Stimulated activated naive B cell treated with anti-CD40 and anti-IgM and Interleukin-4, amounts not matched to agents 10 μg/mL and 1 μg/mL and 100 μg/mL, for 72 hours (primary cell): Measurements from ENCODE around the gene ABCA3.
A peak's percentile ranks its signal among the peaks of the same experiment; 100 is the strongest.

ENCODE experiments used
- ATAC-seq, 2 donors: fragments of 150-1000 bp; cut with Tn5 transposase; replicated peaks; 2 replicates each; pipeline ENCODE4 v1.10.0; 2021; ENCODE audit warnings: moderate library complexity in 1 of 2
- DNase-seq: peaks from one replicate; pipeline ENCODE4 v3.0.0; 2021
- H3K27ac Mint-ChIP-seq: one replicate; pipeline ENCODE4 v1.8.0; 2022; ENCODE audit warnings: mild to moderate bottlenecking, mixed read lengths
- H3K27me3 Mint-ChIP-seq, 2 donors: one replicate each; pipeline ENCODE4 v1.8.0; 2022; ENCODE audit warnings: mixed read lengths in 2 of 2
- H3K36me3 Mint-ChIP-seq, 2 donors: one replicate each; pipeline ENCODE4 v1.8.0; 2022; ENCODE audit warnings: mixed read lengths in 2 of 2, mild to moderate bottlenecking in 1 of 2
- H3K4me1 Mint-ChIP-seq, 2 donors: one replicate each; pipeline ENCODE4 v1.8.0; 2022; ENCODE audit warnings: mixed read lengths in 2 of 2, mild to moderate bottlenecking in 1 of 2
- H3K4me3 Mint-ChIP-seq, 2 donors: one replicate each; pipeline ENCODE4 v1.8.0; 2022; ENCODE audit warnings: mild to moderate bottlenecking in 2 of 2, mixed read lengths in 2 of 2, moderate library complexity in 1 of 2
- H3K9me3 Mint-ChIP-seq, 2 donors: one replicate each; pipeline ENCODE4 v1.8.0; 2022; ENCODE audit warnings: mixed read lengths in 2 of 2, mild to moderate bottlenecking in 1 of 2

ABCA3 gene

GRCh38 chr16:2317231-2318020 is 23.1 kb downstream of the ABCA3 start:
- peaks cover 0 to 8% of the 10 kb centered on the region in 2 donors for H3K27me3 Mint-ChIP-seq
- ATAC-seq: no peak
- no peak overlapping the region for H3K4me3 Mint-ChIP-seq
- DNase-seq: no peak
- no peaks in the 10 kb centered on the region for H3K9me3 Mint-ChIP-seq
- H3K27ac Mint-ChIP-seq: no peak overlapping the region
- H3K4me1 Mint-ChIP-seq: no peaks in the 10 kb centered on the region
- H3K36me3 Mint-ChIP-seq: peaks cover 2 to 10% of the 10 kb centered on the region in 2 donors

GRCh38 chr16:2308089-2308962 is 32.2 kb downstream of the ABCA3 start:
- H3K27ac Mint-ChIP-seq: no peak overlapping the region
- no peaks in the 10 kb centered on the region for H3K36me3 Mint-ChIP-seq
- no peaks in the 10 kb centered on the region for H3K4me1 Mint-ChIP-seq
- H3K27me3 Mint-ChIP-seq: peaks cover 4 to 7% of the 10 kb centered on the region in 2 donors
- no peak overlapping the region for H3K4me3 Mint-ChIP-seq
- ATAC-seq (no peak), DNase-seq (no peak)
- H3K9me3 Mint-ChIP-seq: no peaks in the 10 kb centered on the region

- DNase-seq (no peak), ATAC-seq (no peak)
- peaks cover 0 to 3% of the 10 kb centered on the region in 2 donors for H3K36me3 Mint-ChIP-seq
- H3K4me3 Mint-ChIP-seq: no peak overlapping the region
- no peaks in the 10 kb centered on the region for H3K4me1 Mint-ChIP-seq
- H3K9me3 Mint-ChIP-seq: no peaks in the 10 kb centered on the region
- H3K27ac Mint-ChIP-seq: no peak overlapping the region
- H3K27me3 Mint-ChIP-seq: peaks cover 0 to 4% of the 10 kb centered on the region in 2 donors
These were observed 40.7 kb downstream of the ABCA3 start for GRCh38 chr16:2299915-2300192.

GRCh38 chr16:2299121-2299914 is 41.2 kb downstream of the ABCA3 start:
- Mint-ChIP-seq H3K27ac (no peak overlapping the region), H3K4me1 (no peaks in the 10 kb centered on the region), H3K4me3 (no peak overlapping the region), H3K36me3 (peaks cover 0 to 3% of the 10 kb centered on the region in 2 donors), H3K27me3 (peaks cover 0 to 4% of the 10 kb centered on the region in 2 donors), H3K9me3 (no peaks in the 10 kb centered on the region)
- DNase-seq (no peak), ATAC-seq (no peak)

GRCh38 chr16:2298621-2299020 is 41.9 kb downstream of the ABCA3 start:
- H3K27me3 Mint-ChIP-seq: peaks cover 0 to 4% of the 10 kb centered on the region in 2 donors
- H3K27ac Mint-ChIP-seq: no peak overlapping the region
- no peaks in the 10 kb centered on the region for H3K4me1 Mint-ChIP-seq
- no peak overlapping the region for H3K4me3 Mint-ChIP-seq
- no peaks in the 10 kb centered on the region for H3K9me3 Mint-ChIP-seq
- ATAC-seq (no peak), DNase-seq (no peak)
- peaks cover 0 to 3% of the 10 kb centered on the region in 2 donors for H3K36me3 Mint-ChIP-seq

- peaks cover 0 to 3% of the 10 kb centered on the region in 2 donors for H3K36me3 Mint-ChIP-seq
- no peak for DNase-seq
- no peaks in the 10 kb centered on the region for H3K9me3 Mint-ChIP-seq
- H3K4me3 Mint-ChIP-seq: no peak overlapping the region
- H3K27me3 Mint-ChIP-seq: peaks cover 0 to 4% of the 10 kb centered on the region in 2 donors
- no peak for ATAC-seq
- H3K27ac Mint-ChIP-seq: no peak overlapping the region
- H3K4me1 Mint-ChIP-seq: no peaks in the 10 kb centered on the region
These were observed 43.0 kb downstream of the ABCA3 start for GRCh38 chr16:2297506-2297860.

GRCh38 chr16:2296661-2297505 is 43.6 kb downstream of the ABCA3 start:
- Mint-ChIP-seq H3K9me3 (no peaks in the 10 kb centered on the region), H3K27ac (no peak overlapping the region), H3K4me3 (no peak overlapping the region), H3K36me3 (peaks cover 0 to 3% of the 10 kb centered on the region in 2 donors), H3K27me3 (peaks cover 0 to 4% of the 10 kb centered on the region in 2 donors), H3K4me1 (no peaks in the 10 kb centered on the region)
- DNase-seq (no peak), ATAC-seq (no peak)

- Mint-ChIP-seq H3K4me1 (no peaks in the 10 kb centered on the region), H3K27ac (no peak overlapping the region), H3K27me3 (peaks cover 0 to 4% of the 10 kb centered on the region in 2 donors), H3K9me3 (no peaks in the 10 kb centered on the region), H3K36me3 (peaks cover under 1 to 3% of the 10 kb centered on the region in 2 donors), H3K4me3 (no peak overlapping the region)
- peak; percentile 83 to 91 for ATAC-seq
- DNase-seq: peak; percentile 33
These were observed 45.3 kb downstream of the ABCA3 start for GRCh38 chr16:2295056-2295798.

- no peak overlapping the region for H3K27ac Mint-ChIP-seq
- H3K9me3 Mint-ChIP-seq: no peaks in the 10 kb centered on the region
- peaks cover 3% of the 10 kb centered on the region in 2 donors for H3K36me3 Mint-ChIP-seq
- DNase-seq (no peak), ATAC-seq (no peak)
- H3K27me3 Mint-ChIP-seq: no peaks in the 10 kb centered on the region
- H3K4me1 Mint-ChIP-seq: no peaks in the 10 kb centered on the region
- no peak overlapping the region for H3K4me3 Mint-ChIP-seq
These were observed 48.3 kb downstream of the ABCA3 start for GRCh38 chr16:2292221-2292620.

GRCh38 chr16:2289282-2289681 is 51.2 kb downstream of the ABCA3 start:
- Mint-ChIP-seq H3K9me3 (no peaks in the 10 kb centered on the region), H3K27me3 (no peaks in the 10 kb centered on the region), H3K36me3 (peaks cover 0 to 6% of the 10 kb centered on the region in 2 donors), H3K4me1 (no peaks in the 10 kb centered on the region), H3K27ac (no peak overlapping the region), H3K4me3 (no peak overlapping the region)
- ATAC-seq (no peak), DNase-seq (no peak)

- no peaks in the 10 kb centered on the region for H3K4me1 Mint-ChIP-seq
- no peak for ATAC-seq
- no peak for DNase-seq
- no peak overlapping the region for H3K27ac Mint-ChIP-seq
- H3K27me3 Mint-ChIP-seq: peaks cover 0 to 3% of the 10 kb centered on the region in 2 donors
- H3K4me3 Mint-ChIP-seq: no peak overlapping the region
- no peaks in the 10 kb centered on the region for H3K9me3 Mint-ChIP-seq
- H3K36me3 Mint-ChIP-seq: peaks cover 0 to 8% of the 10 kb centered on the region in 2 donors
These were observed 51.8 kb downstream of the ABCA3 start for GRCh38 chr16:2288726-2289125.

- peak overlapping the region; percentile 69 for H3K27ac Mint-ChIP-seq
- no peak for DNase-seq
- ATAC-seq: no peak
- peaks cover 0 to 10% of the 10 kb centered on the region in 2 donors for H3K27me3 Mint-ChIP-seq
- H3K4me1 Mint-ChIP-seq: no peaks in the 10 kb centered on the region
- H3K36me3 Mint-ChIP-seq: peaks cover 0 to 10% of the 10 kb centered on the region in 2 donors
- no peaks in the 10 kb centered on the region for H3K9me3 Mint-ChIP-seq
- H3K4me3 Mint-ChIP-seq: no peak overlapping the region
These were observed 52.5 kb downstream of the ABCA3 start for GRCh38 chr16:2287916-2288547.

- Mint-ChIP-seq H3K27ac (no peak overlapping the region), H3K27me3 (peaks cover 0 to 11% of the 10 kb centered on the region in 2 donors), H3K36me3 (peaks cover 0 to 10% of the 10 kb centered on the region in 2 donors), H3K4me3 (no peak overlapping the region), H3K9me3 (no peaks in the 10 kb centered on the region), H3K4me1 (no peaks in the 10 kb centered on the region)
- no peak for ATAC-seq
- DNase-seq: no peak
These were observed 54.0 kb downstream of the ABCA3 start for GRCh38 chr16:2286550-2286949.
